ENCODE measurements around the gene GALNT18. TPM values are rescaled to one million over a fixed set of nuclear protein-coding genes. Genes with fewer than 3 reads are reported as not detected.

The GALNT18 gene
- total and polyA plus RNA-seq, 4 donors, result 17.7 to 109 (median 63.7) TPM

- no peak for TF ChIP-seq CTCF (IDR thresholded peaks at IDR 0.05; ENCODE audit: control extremely low read depth, extremely low read depth)
- Histone ChIP-seq H3K4me3 (no peak overlapping the region), H3K36me3 (ENCODE audit: control insufficient read depth in 4 of 4, insufficient read depth in 4 of 4, low read length in 4 of 4) (peaks cover 0 to 3% (median 0%) of the 10 kb centered on the region in 4 donors), H3K27me3 (ENCODE audit: control insufficient read depth in 3 of 3, insufficient read depth in 3 of 3, low read length in 2 of 3) (no peaks in the 10 kb centered on the region), H3K9me3 (ENCODE audit: control insufficient read depth in 4 of 4, insufficient read depth in 3 of 4, low read length in 3 of 4) (no peaks in the 10 kb centered on the region), H3K9ac (ENCODE audit: insufficient read depth in 1 of 2, low read length in 2 of 2) (no peak overlapping the region), H3K4me1 (ENCODE audit: control insufficient read depth in 5 of 5, insufficient read depth in 5 of 5, low read length in 5 of 5) (peaks cover 10 to 31% (median 22%) of the 10 kb centered on the region in 5 donors), H3K27ac (ENCODE audit: low read depth in 1 of 2, low read length in 1 of 2) (peak overlapping the region in 1 of 2 donors; percentile 37)
- no peak for ATAC-seq (ENCODE audit: insufficient read depth, low FRiP score)
- peak; percentile 76 to 91 (median 88) for DNase-seq
- 75 to 81% methylated on average over 13 of the region's 13 CpGs for WGBS, 2 donors
Measured at GRCh38 chr11:11444027-11444803, 177.6 kb downstream of the GALNT18 start.

- Histone ChIP-seq H3K9me3 (ENCODE audit: control insufficient read depth in 4 of 4, insufficient read depth in 3 of 4, low read length in 3 of 4) (no peaks in the 10 kb centered on the region), H3K9ac (ENCODE audit: insufficient read depth in 1 of 2, low read length in 2 of 2) (no peak overlapping the region), H3K4me1 (ENCODE audit: control insufficient read depth in 5 of 5, insufficient read depth in 5 of 5, low read length in 5 of 5) (peaks cover 10 to 31% (median 22%) of the 10 kb centered on the region in 5 donors), H3K27me3 (ENCODE audit: control insufficient read depth in 3 of 3, insufficient read depth in 3 of 3, low read length in 2 of 3) (no peaks in the 10 kb centered on the region), H3K36me3 (ENCODE audit: control insufficient read depth in 4 of 4, insufficient read depth in 4 of 4, low read length in 4 of 4) (peaks cover 0 to 2% (median 0%) of the 10 kb centered on the region in 4 donors), H3K4me3 (no peak overlapping the region), H3K27ac (ENCODE audit: low read depth in 1 of 2, low read length in 1 of 2) (no peak overlapping the region)
- TF ChIP-seq CTCF (IDR thresholded peaks at IDR 0.05; ENCODE audit: control extremely low read depth, extremely low read depth), result no peak
- no peak for ATAC-seq (ENCODE audit: insufficient read depth, low FRiP score)
- peak; percentile 57 to 67 (median 58) for DNase-seq
- WGBS, 2 donors, result 81% methylated on average over 5 of the region's 5 CpGs
Measured at GRCh38 chr11:11442791-11443190, 179.0 kb downstream of the GALNT18 start.

- Histone ChIP-seq H3K36me3 (ENCODE audit: control insufficient read depth in 4 of 4, insufficient read depth in 4 of 4, low read length in 4 of 4) (peaks cover 0 to 2% (median 0%) of the 10 kb centered on the region in 4 donors), H3K4me1 (ENCODE audit: control insufficient read depth in 5 of 5, insufficient read depth in 5 of 5, low read length in 5 of 5) (peaks cover 10 to 31% (median 19%) of the 10 kb centered on the region in 5 donors), H3K9me3 (ENCODE audit: control insufficient read depth in 4 of 4, insufficient read depth in 3 of 4, low read length in 3 of 4) (no peaks in the 10 kb centered on the region), H3K4me3 (no peak overlapping the region), H3K27me3 (ENCODE audit: control insufficient read depth in 3 of 3, insufficient read depth in 3 of 3, low read length in 2 of 3) (no peaks in the 10 kb centered on the region), H3K27ac (ENCODE audit: low read depth in 1 of 2, low read length in 1 of 2) (no peak overlapping the region), H3K9ac (ENCODE audit: insufficient read depth in 1 of 2, low read length in 2 of 2) (no peak overlapping the region)
- no peak for DNase-seq
- no peak for ATAC-seq (ENCODE audit: insufficient read depth, low FRiP score)
- WGBS, 2 donors, result 93 to 94% methylated on average over 7 of the region's 7 CpGs
- no peak for TF ChIP-seq CTCF (IDR thresholded peaks at IDR 0.05; ENCODE audit: control extremely low read depth, extremely low read depth)
Measured at GRCh38 chr11:11441516-11441915, 180.3 kb downstream of the GALNT18 start.
